Measurements from ENCODE around the gene VAV2.

DNA sequence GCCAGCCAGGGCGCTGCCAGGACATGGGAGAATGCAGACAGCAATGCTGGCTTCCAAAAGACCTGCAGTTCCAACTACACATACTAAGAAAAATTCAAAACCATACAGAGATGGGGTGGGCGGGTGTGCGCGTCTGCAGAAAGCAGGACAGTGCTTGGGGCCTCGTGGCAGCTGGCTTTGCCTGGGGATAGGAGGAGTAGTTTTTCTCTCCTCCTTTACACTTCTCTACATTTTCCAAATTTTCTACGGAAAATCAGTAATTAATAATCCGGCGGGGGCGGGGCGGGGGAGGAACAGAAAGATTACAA, 210.3 kb downstream of the VAV2 start:
- no peak for TF ChIP-seq CTCF (IDR thresholded peaks at IDR 0.05)
- TF ChIP-seq POLR2A (IDR thresholded peaks at IDR 0.05): no peak
- TF ChIP-seq POLR2AphosphoS5 (IDR thresholded peaks at IDR 0.05; ENCODE audit: insufficient read depth in 1 of 2, low read depth in 1 of 2): no peak
